ENCODE results near the gene PACS1. TPM values are rescaled to one million over a fixed set of nuclear protein-coding genes. Genes with fewer than 3 reads are reported as not detected.

Gene PACS1
- total RNA-seq, 1 donor from 2014 or later = 50.8 TPM

GRCh38 chr11:66279092-66279734 lies 209.1 kb downstream of the PACS1 start:
- H3K36me3 ChIP-seq = peaks cover 30% of the 10 kb centered on the region
- H3K4me1 ChIP-seq = peaks cover 20% of the 10 kb centered on the region
- H3K27me3 ChIP-seq (ENCODE audit: low read depth) = no peaks in the 10 kb centered on the region
- no peak overlapping the region for H3K4me3 ChIP-seq
- no peak for DNase-seq
- H3K9me3 ChIP-seq = no peaks in the 10 kb centered on the region
- intact Hi-C loops (cut with DNase I) = no loop called here
- no peak for TF ChIP-seq CTCF (IDR thresholded peaks at IDR 0.05)
- H3K27ac ChIP-seq = no peak overlapping the region
- no peak for ATAC-seq

GRCh38 chr11:66280428-66280827 lies 210.4 kb downstream of the PACS1 start:
- intact Hi-C loops (cut with DNase I) = no loop called here
- H3K27ac ChIP-seq = no peak overlapping the region
- no peaks in the 10 kb centered on the region for H3K27me3 ChIP-seq (ENCODE audit: low read depth)
- H3K4me3 ChIP-seq = no peak overlapping the region
- DNase-seq (no peak), ATAC-seq (no peak)
- peaks cover 20% of the 10 kb centered on the region for H3K4me1 ChIP-seq
- H3K36me3 ChIP-seq = peaks cover 27% of the 10 kb centered on the region
- H3K9me3 ChIP-seq = no peaks in the 10 kb centered on the region
- TF ChIP-seq CTCF (IDR thresholded peaks at IDR 0.05) = no peak

GRCh38 chr11:66281001-66281400 lies 210.9 kb downstream of the PACS1 start:
- H3K27ac ChIP-seq = no peak overlapping the region
- no peak for TF ChIP-seq CTCF (IDR thresholded peaks at IDR 0.05)
- peaks cover 25% of the 10 kb centered on the region for H3K36me3 ChIP-seq
- intact Hi-C loops (cut with DNase I) = no loop called here
- H3K4me3 ChIP-seq = no peak overlapping the region
- peaks cover 20% of the 10 kb centered on the region for H3K4me1 ChIP-seq
- H3K9me3 ChIP-seq = no peaks in the 10 kb centered on the region
- ATAC-seq (no peak), DNase-seq (no peak)
- no peaks in the 10 kb centered on the region for H3K27me3 ChIP-seq (ENCODE audit: low read depth)

GRCh38 chr11:66281776-66282467 lies 211.8 kb downstream of the PACS1 start:
- H3K4me3 ChIP-seq = no peak overlapping the region
- H3K9me3 ChIP-seq = no peaks in the 10 kb centered on the region
- no peak for TF ChIP-seq CTCF (IDR thresholded peaks at IDR 0.05)
- intact Hi-C loops (cut with DNase I) = no loop called here
- ATAC-seq (no peak), DNase-seq (no peak)
- no peaks in the 10 kb centered on the region for H3K27me3 ChIP-seq (ENCODE audit: low read depth)
- H3K4me1 ChIP-seq = peaks cover 21% of the 10 kb centered on the region
- H3K36me3 ChIP-seq = peaks cover 21% of the 10 kb centered on the region
- H3K27ac ChIP-seq = no peak overlapping the region

GRCh38 chr11:66282468-66283455 lies 212.7 kb downstream of the PACS1 start:
- ATAC-seq (peak; percentile 91 to 93), DNase-seq (peak; percentile 99)
- peaks cover 21% of the 10 kb centered on the region for H3K36me3 ChIP-seq
- H3K27ac ChIP-seq = no peak overlapping the region
- no peak overlapping the region for H3K4me3 ChIP-seq
- peaks cover 24% of the 10 kb centered on the region for H3K4me1 ChIP-seq
- no peaks in the 10 kb centered on the region for H3K27me3 ChIP-seq (ENCODE audit: low read depth)
- peak; percentile 99 for TF ChIP-seq CTCF (IDR thresholded peaks at IDR 0.05)
- no peaks in the 10 kb centered on the region for H3K9me3 ChIP-seq
- intact Hi-C loops (cut with DNase I) = no loop called here
